Fibroblast of upper back skin (primary cell): Measurements from ENCODE around the gene CDHR3.
A peak's percentile ranks its signal among the peaks of the same experiment; 100 is the strongest.
"Not testable (repeated sequence)": the region's sequence is repeated elsewhere in the genome, so short reads cannot be mapped to it uniquely, and the experiment has no call there.

Experiments used
- DNase-seq: peaks from one replicate; pipeline ENCODE4 v3.0.0-alpha.2; 2013

CDHR3 gene

GRCh38 chr7:105962353-105962752, 711 bp upstream of the CDHR3 start:
- DNase-seq, result no peak

GRCh38 chr7:105971845-105972244, 8.8 kb downstream of the CDHR3 start:
- DNase-seq, result no peak

- no peak for DNase-seq
Observed at GRCh38 chr7:105972276-105972675, 9.2 kb downstream of the CDHR3 start.

- DNase-seq, result no peak
Observed at GRCh38 chr7:105974471-105974870, 11.4 kb downstream of the CDHR3 start.

- peak; percentile 91 for DNase-seq
Observed at GRCh38 chr7:105975770-105976417, 12.8 kb downstream of the CDHR3 start.

GRCh38 chr7:105976868-105977267, 13.8 kb downstream of the CDHR3 start:
- no peak for DNase-seq

- peak; percentile 4 for DNase-seq
Observed at GRCh38 chr7:105978035-105978434, 15.0 kb downstream of the CDHR3 start.

- DNase-seq, result no peak
Observed at GRCh38 chr7:105978974-105979373, 15.9 kb downstream of the CDHR3 start.

GRCh38 chr7:105979405-105979804, 16.3 kb downstream of the CDHR3 start:
- no peak for DNase-seq

- no peak for DNase-seq
Observed at GRCh38 chr7:105980645-105981396, 17.8 kb downstream of the CDHR3 start.

GRCh38 chr7:105982388-105982787, 19.3 kb downstream of the CDHR3 start:
- DNase-seq, result no peak

GRCh38 chr7:105984808-105985207, 21.7 kb downstream of the CDHR3 start:
- not testable (repeated sequence) for DNase-seq

- DNase-seq, result peak; percentile 4
Observed at GRCh38 chr7:105985229-105985628, 22.2 kb downstream of the CDHR3 start.

GRCh38 chr7:105985672-105986215, 22.7 kb downstream of the CDHR3 start:
- no peak for DNase-seq

GRCh38 chr7:105987046-105987445, 24.0 kb downstream of the CDHR3 start:
- DNase-seq, result no peak

- DNase-seq, result no peak
Observed at GRCh38 chr7:105988276-105988675, 25.2 kb downstream of the CDHR3 start.

- DNase-seq, result no peak
Observed at GRCh38 chr7:105989191-105989590, 26.1 kb downstream of the CDHR3 start.

GRCh38 chr7:105989686-105990085, 26.6 kb downstream of the CDHR3 start:
- no peak for DNase-seq

GRCh38 chr7:105990141-105990540, 27.1 kb downstream of the CDHR3 start:
- no peak for DNase-seq

- DNase-seq, result peak; percentile 38
Observed at GRCh38 chr7:105990727-105991453, 27.8 kb downstream of the CDHR3 start.

- DNase-seq, result no peak
Observed at GRCh38 chr7:105992905-105993304, 29.8 kb downstream of the CDHR3 start.

- DNase-seq, result no peak
Observed at GRCh38 chr7:105996860-105997737, 34.0 kb downstream of the CDHR3 start.

- no peak for DNase-seq
Observed at GRCh38 chr7:105999256-105999655, 36.2 kb downstream of the CDHR3 start.
